CD4-positive, alpha-beta memory T cell (primary cell): Measurements from ENCODE around the gene NT5DC4. TPM values are rescaled to one million over a fixed set of nuclear protein-coding genes. Genes with fewer than 3 reads are reported as not detected.
"Not testable (repeated sequence)": the region's sequence is repeated elsewhere in the genome, so short reads cannot be mapped to it uniquely, and the experiment has no call there.

Source experiments
- CTCF ChIA-PET: fragments of 350-600 bp; sonication (Branson Sonifier 250); formaldehyde crosslinking; loops from one replicate; lab custom pipeline; 2021; ENCODE audit warnings: inconsistent platforms; ENCODE audit not compliant: partially characterized antibody; lab: Charles Lee
- POLR2A ChIA-PET: fragments of 350-600 bp; sonication (Branson Sonifier 250); formaldehyde crosslinking; loops from one replicate; lab custom pipeline; 2021; ENCODE audit not compliant: partially characterized antibody; lab: Charles Lee
- DNase-seq, 5 donors: peaks; one replicate each; pipeline versions ENCODE4 v3.0.0 to v3.0.0-alpha.2; 2020 to 2022; ENCODE audit warnings: mixed read lengths in 1 of 5
- H3K27ac ChIP-seq: one replicate; pipeline ENCODE4 v1.7.0; 2013; ENCODE audit warnings: low read depth, low read length
- H3K27me3 ChIP-seq: 2 replicates; pipeline ENCODE4 v1.7.0; 2013; ENCODE audit warnings: mild to moderate bottlenecking, low read length, moderate library complexity; ENCODE audit not compliant: insufficient read depth
- H3K36me3 ChIP-seq: 2 replicates; pipeline ENCODE4 v1.7.0; 2013; ENCODE audit warnings: mild to moderate bottlenecking, low read length, moderate library complexity; ENCODE audit not compliant: insufficient read depth
- H3K4me1 ChIP-seq: 2 replicates; pipeline ENCODE4 v1.7.0; 2013; ENCODE audit warnings: mild to moderate bottlenecking, low read length, moderate library complexity; ENCODE audit not compliant: insufficient read depth
- H3K4me3 ChIP-seq, 2 donors: one replicate each; pipeline ENCODE4 v1.7.0; 2013; ENCODE audit warnings: low read length in 2 of 2, mild to moderate bottlenecking in 1 of 2
- H3K9me3 ChIP-seq, 2 donors: one replicate each; pipeline ENCODE4 v1.7.0; 2013; ENCODE audit warnings: low read length in 2 of 2, control low read depth in 1 of 2; ENCODE audit not compliant: control insufficient read depth in 1 of 2
- H3K27ac Mint-ChIP-seq, 7 donors: one replicate each; pipeline ENCODE4 v1.8.0; 2020 to 2021; ENCODE audit warnings: mixed read lengths in 7 of 7, mild to moderate bottlenecking in 6 of 7, inconsistent platforms in 3 of 7, moderate library complexity in 3 of 7
- H3K27me3 Mint-ChIP-seq, 2 donors: one replicate each; pipeline ENCODE4 v1.8.0; 2020 to 2021; ENCODE audit warnings: mixed read lengths in 2 of 2
- H3K36me3 Mint-ChIP-seq, 2 donors: one replicate each; pipeline ENCODE4 v1.8.0; 2020 to 2021; ENCODE audit warnings: mixed read lengths in 2 of 2, inconsistent platforms in 1 of 2, mild to moderate bottlenecking in 1 of 2
- H3K4me1 Mint-ChIP-seq, 4 donors: one replicate each; pipeline ENCODE4 v1.8.0; 2020 to 2021; ENCODE audit warnings: mixed read lengths in 4 of 4, mild to moderate bottlenecking in 1 of 4
- H3K4me3 Mint-ChIP-seq, 8 donors: one replicate each; pipeline ENCODE4 v1.8.0; 2020 to 2021; ENCODE audit warnings: mixed read lengths in 8 of 8, mild to moderate bottlenecking in 7 of 8, moderate library complexity in 6 of 8, inconsistent platforms in 3 of 8
- H3K9me3 Mint-ChIP-seq, 8 donors: one replicate each; pipeline ENCODE4 v1.8.0; 2020 to 2021; ENCODE audit warnings: mixed read lengths in 8 of 8, mild to moderate bottlenecking in 5 of 8, inconsistent platforms in 3 of 8, moderate library complexity in 1 of 8
- intact Hi-C: fragments of 100-400 bp; cut with micrococcal nuclease; formaldehyde crosslinking; loops from one replicate; pipeline ENCODE4 v1.15.1; 2023
- polyA plus RNA-seq, 2 donors: library from polyadenylated mRNA; unstranded; fragments of 300-500 nt; fragmentation: Illumina TruSeq; gene quantifications; one replicate each; pipeline ENCODE4 v1.2.3, GENCODE V29; 2021
- total RNA-seq, 2 experiments: library from RNA; stranded (reverse); gene quantifications; one replicate each; pipeline ENCODE4 v1.2.3, GENCODE V29; 2021

Gene NT5DC4
- total and polyA plus RNA-seq, 4 experiments from 2014 or later = not detected

DNA sequence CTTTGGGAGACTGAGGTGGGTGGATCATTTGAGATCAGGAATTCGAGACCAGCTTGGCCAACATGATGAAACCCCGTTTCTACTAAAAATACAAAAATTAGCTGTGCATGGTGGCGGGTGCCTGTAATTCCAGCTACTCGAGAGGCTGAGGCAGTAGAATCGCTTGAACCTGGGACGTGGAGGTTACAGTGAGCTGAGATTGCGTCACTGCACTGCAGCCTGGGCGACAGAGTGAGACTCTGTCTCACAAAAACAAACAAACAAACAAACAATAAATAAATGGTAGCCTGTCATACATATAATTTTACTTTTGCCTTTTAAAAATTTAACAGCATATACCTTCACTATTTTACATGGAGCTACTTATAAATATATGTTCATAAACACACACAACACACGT is 13.9 kb upstream of the NT5DC4 start:
- H3K27ac Mint-ChIP-seq, H3K9me3 Mint-ChIP-seq, H3K27ac ChIP-seq, H3K27me3 Mint-ChIP-seq, H3K27me3 ChIP-seq, DNase-seq, H3K36me3 ChIP-seq, H3K9me3 ChIP-seq, H3K4me3 ChIP-seq, H3K36me3 Mint-ChIP-seq: not testable (repeated sequence)
- peaks cover 40% of the 10 kb centered on the region for H3K4me1 ChIP-seq
- H3K4me1 Mint-ChIP-seq = peaks cover 17 to 45% (median 31%) of the 10 kb centered on the region in 4 donors
- peak overlapping the region in 2 of 8 donors; percentile 22 to 36 for H3K4me3 Mint-ChIP-seq
- POLR2A ChIA-PET = interaction anchor here (1.0 to 2.0 kb wide), 4 partner anchors 15 to 122 kb away, joined by 3 to 16 read pairs (median 4); partner anchors contain the start of gene CHCHD5
- CTCF ChIA-PET = interaction anchor here (1.5 to 2.2 kb wide), 4 partner anchors 15 to 83 kb away, joined by 4 to 11 read pairs (median 6); no protein-coding TSS in a partner anchor
- intact Hi-C loops = loop anchor here (1.0 kb wide), 1 partner anchor 15 kb away; no protein-coding TSS in a partner anchor

- intact Hi-C loops = no loop called here
- peaks cover 40% of the 10 kb centered on the region for H3K4me1 ChIP-seq
- H3K27ac Mint-ChIP-seq = peak overlapping the region in 2 of 7 donors; percentile 57 to 62
- H3K4me3 Mint-ChIP-seq = peak overlapping the region in 4 of 8 donors; percentile 3 to 25 (median 14)
- no peak overlapping the region for H3K4me3 ChIP-seq
- ChIA-PET POLR2A (no interaction called here), CTCF (interaction anchor here (1.0 to 2.2 kb wide), 7 partner anchors 10 to 110 kb away, joined by 3 to 11 read pairs (median 7); no protein-coding TSS in a partner anchor)
- no peak for DNase-seq
- H3K27ac ChIP-seq = no peak overlapping the region
- H3K36me3 Mint-ChIP-seq = no peaks in the 10 kb centered on the region
- H3K4me1 Mint-ChIP-seq = peaks cover 15 to 45% (median 31%) of the 10 kb centered on the region in 4 donors
- H3K9me3 ChIP-seq = no peaks in the 10 kb centered on the region
- H3K27me3 ChIP-seq = no peaks in the 10 kb centered on the region
- H3K27me3 Mint-ChIP-seq = peaks cover 0 to 4% of the 10 kb centered on the region in 2 donors
- no peaks in the 10 kb centered on the region for H3K36me3 ChIP-seq
- no peaks in the 10 kb centered on the region for H3K9me3 Mint-ChIP-seq
Measured at GRCh38 chr2:112708968-112709367, 11.9 kb upstream of the NT5DC4 start.

DNA sequence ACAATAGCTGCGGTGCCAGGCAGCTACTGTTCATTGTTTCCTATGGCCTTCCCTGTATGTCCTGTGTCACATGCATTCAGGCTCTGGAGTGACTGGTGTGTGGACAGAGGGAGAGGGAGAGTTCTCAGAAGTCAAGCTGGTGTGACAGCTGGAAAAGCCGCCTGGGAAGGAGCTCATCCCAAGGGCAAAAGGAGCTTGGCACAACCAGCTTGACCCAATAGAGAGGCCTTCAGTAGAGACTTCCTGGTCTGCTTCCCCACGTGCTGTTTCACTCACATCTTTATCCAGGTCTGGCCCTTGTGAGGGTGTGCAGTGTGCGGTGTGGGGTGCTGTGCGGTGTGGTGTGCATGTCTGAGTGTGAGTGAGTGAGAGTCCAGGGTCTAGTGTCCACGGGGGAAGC is 11.1 kb upstream of the NT5DC4 start:
- H3K36me3 Mint-ChIP-seq = no peaks in the 10 kb centered on the region
- Histone ChIP-seq H3K27me3 (no peaks in the 10 kb centered on the region), H3K9me3 (no peaks in the 10 kb centered on the region), H3K27ac (no peak overlapping the region), H3K36me3 (no peaks in the 10 kb centered on the region), H3K4me3 (no peak overlapping the region), H3K4me1 (peaks cover 40% of the 10 kb centered on the region)
- H3K9me3 Mint-ChIP-seq = no peaks in the 10 kb centered on the region
- CTCF ChIA-PET = interaction anchor here (1.5 to 2.0 kb wide), 3 partner anchors 14 to 111 kb away, joined by 3 to 7 read pairs (median 7); no protein-coding TSS in a partner anchor
- peaks cover 0 to 3% of the 10 kb centered on the region in 2 donors for H3K27me3 Mint-ChIP-seq
- peaks cover 15 to 45% (median 29%) of the 10 kb centered on the region in 4 donors for H3K4me1 Mint-ChIP-seq
- intact Hi-C loops = no loop called here
- POLR2A ChIA-PET = no interaction called here
- no peak for DNase-seq
- H3K4me3 Mint-ChIP-seq = peak overlapping the region in 1 of 8 donors; percentile 40
- peak overlapping the region in 2 of 7 donors; percentile 15 to 70 for H3K27ac Mint-ChIP-seq

- POLR2A ChIA-PET = no interaction called here
Measured at GRCh38 chr2:112710956-112711750, 9.7 kb upstream of the NT5DC4 start.

GRCh38 chr2:112712465-112712864 is 8.4 kb upstream of the NT5DC4 start:
- peaks cover 5 to 21% (median 11%) of the 10 kb centered on the region in 4 donors for H3K4me1 Mint-ChIP-seq
- Histone ChIP-seq H3K27me3 (no peaks in the 10 kb centered on the region), H3K9me3 (no peaks in the 10 kb centered on the region), H3K4me1 (peaks cover 16% of the 10 kb centered on the region), H3K36me3 (no peaks in the 10 kb centered on the region), H3K4me3 (no peak overlapping the region), H3K27ac (no peak overlapping the region)
- POLR2A ChIA-PET = interaction anchor here (0.9 kb wide), 1 partner anchor 81 kb away, joined by 4 read pairs; no protein-coding TSS in a partner anchor
- H3K4me3 Mint-ChIP-seq = no peak overlapping the region
- CTCF ChIA-PET = interaction anchor here (1.8 to 2.2 kb wide), 2 partner anchors 12 to 86 kb away, joined by 3 to 5 read pairs; no protein-coding TSS in a partner anchor
- peaks cover 0 to 2% of the 10 kb centered on the region in 2 donors for H3K27me3 Mint-ChIP-seq
- H3K9me3 Mint-ChIP-seq = peaks cover 0 to 4% (median 0%) of the 10 kb centered on the region in 8 donors
- no peak for DNase-seq
- H3K27ac Mint-ChIP-seq = peak overlapping the region in 2 of 7 donors; percentile 52 to 65
- no peaks in the 10 kb centered on the region for H3K36me3 Mint-ChIP-seq
- intact Hi-C loops = no loop called here

More at GRCh38 chr2:112710956-112711750, 9.7 kb upstream of the NT5DC4 start:
- no peak overlapping the region for H3K27ac ChIP-seq
- no peak for DNase-seq
- Mint-ChIP-seq H3K36me3 (no peaks in the 10 kb centered on the region), H3K27ac (peak overlapping the region in 1 of 7 donors; percentile 87), H3K9me3 (no peaks in the 10 kb centered on the region), H3K4me3 (peak overlapping the region in 3 of 8 donors; percentile 9 to 56 (median 29)), H3K4me1 (peaks cover 10 to 34% (median 20%) of the 10 kb centered on the region in 4 donors), H3K27me3 (peaks cover 0 to 2% of the 10 kb centered on the region in 2 donors)
- no peak overlapping the region for H3K4me3 ChIP-seq
- CTCF ChIA-PET = no interaction called here
- intact Hi-C loops = no loop called here
- peaks cover 29% of the 10 kb centered on the region for H3K4me1 ChIP-seq
- H3K36me3 ChIP-seq = no peaks in the 10 kb centered on the region
- no peaks in the 10 kb centered on the region for H3K9me3 ChIP-seq
- H3K27me3 ChIP-seq = no peaks in the 10 kb centered on the region

- no peak overlapping the region for H3K4me3 Mint-ChIP-seq
Measured at GRCh38 chr2:112712903-112713584, 7.8 kb upstream of the NT5DC4 start.

More at GRCh38 chr2:112712903-112713584, 7.8 kb upstream of the NT5DC4 start:
- H3K9me3 ChIP-seq = no peaks in the 10 kb centered on the region
- no peaks in the 10 kb centered on the region for H3K36me3 ChIP-seq
- no peak overlapping the region for H3K4me3 ChIP-seq
- peaks cover 10% of the 10 kb centered on the region for H3K4me1 ChIP-seq
- ChIA-PET POLR2A (interaction anchor here (0.9 kb wide), 1 partner anchor 82 kb away, joined by 4 read pairs; no protein-coding TSS in a partner anchor), CTCF (interaction anchor here (1.2 to 2.2 kb wide), 3 partner anchors 9 to 87 kb away, joined by 3 to 5 read pairs (median 3); no protein-coding TSS in a partner anchor)
- H3K27ac ChIP-seq = no peak overlapping the region
- no peak overlapping the region for H3K27ac Mint-ChIP-seq
- H3K27me3 Mint-ChIP-seq = peaks cover 0 to 2% of the 10 kb centered on the region in 2 donors
- H3K36me3 Mint-ChIP-seq = no peaks in the 10 kb centered on the region
- H3K9me3 Mint-ChIP-seq = peaks cover 0 to 5% (median 0%) of the 10 kb centered on the region in 8 donors
- intact Hi-C loops = no loop called here
- DNase-seq = no peak
- peaks cover 5 to 16% (median 9%) of the 10 kb centered on the region in 4 donors for H3K4me1 Mint-ChIP-seq
- no peaks in the 10 kb centered on the region for H3K27me3 ChIP-seq
